ENCODE measurements around the gene TMEM139. TPM values are rescaled to one million over a fixed set of nuclear protein-coding genes. Genes with fewer than 3 reads are reported as not detected.

TMEM139 gene
- total RNA-seq, 2 donors from 2014 or later, result 1.6 to 2.3 TPM

DNA sequence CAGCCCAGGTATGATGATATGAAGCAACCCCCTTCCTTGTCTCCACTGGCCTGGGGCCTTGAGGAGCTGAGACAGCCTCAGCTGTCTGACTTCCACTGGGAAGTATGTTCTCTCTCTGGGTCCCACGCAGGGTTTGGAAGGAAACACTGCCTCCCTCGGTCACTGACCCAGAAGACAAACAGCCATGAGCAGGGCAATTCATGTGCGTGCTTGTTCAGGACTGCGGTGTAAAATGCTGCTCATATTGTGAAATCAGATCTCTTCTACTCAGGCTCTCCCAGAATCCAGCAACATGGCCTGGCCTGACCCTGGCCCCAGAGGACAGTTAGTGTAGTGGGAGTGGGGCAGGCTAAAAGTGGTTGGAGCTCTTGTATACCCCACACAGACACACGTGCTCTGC, 33.9 kb downstream of the TMEM139 start:
- H3K9me3 Mint-ChIP-seq, result no peaks in the 10 kb centered on the region
- Histone ChIP-seq H3K9ac (ENCODE audit: extremely low read depth, low read length, poor library complexity, severe bottlenecking) (no peak overlapping the region), H3K4me1 (ENCODE audit: control insufficient read depth, insufficient read depth, low read length) (no peaks in the 10 kb centered on the region), H3K36me3 (ENCODE audit: control insufficient read depth, insufficient read depth, low read length) (no peaks in the 10 kb centered on the region), H3K27ac (ENCODE audit: low read depth, low read length) (no peak overlapping the region), H3K9me3 (ENCODE audit: control insufficient read depth, low read length) (no peaks in the 10 kb centered on the region), H3K27me3 (ENCODE audit: control insufficient read depth, insufficient read depth, low read length, poor library complexity, severe bottlenecking) (no peaks in the 10 kb centered on the region), H3K4me3 (ENCODE audit: low read length) (no peak overlapping the region)
- H3K4me3 Mint-ChIP-seq, result no peak overlapping the region
- no peaks in the 10 kb centered on the region for H3K4me1 Mint-ChIP-seq
- TF ChIP-seq, protein P1, sequence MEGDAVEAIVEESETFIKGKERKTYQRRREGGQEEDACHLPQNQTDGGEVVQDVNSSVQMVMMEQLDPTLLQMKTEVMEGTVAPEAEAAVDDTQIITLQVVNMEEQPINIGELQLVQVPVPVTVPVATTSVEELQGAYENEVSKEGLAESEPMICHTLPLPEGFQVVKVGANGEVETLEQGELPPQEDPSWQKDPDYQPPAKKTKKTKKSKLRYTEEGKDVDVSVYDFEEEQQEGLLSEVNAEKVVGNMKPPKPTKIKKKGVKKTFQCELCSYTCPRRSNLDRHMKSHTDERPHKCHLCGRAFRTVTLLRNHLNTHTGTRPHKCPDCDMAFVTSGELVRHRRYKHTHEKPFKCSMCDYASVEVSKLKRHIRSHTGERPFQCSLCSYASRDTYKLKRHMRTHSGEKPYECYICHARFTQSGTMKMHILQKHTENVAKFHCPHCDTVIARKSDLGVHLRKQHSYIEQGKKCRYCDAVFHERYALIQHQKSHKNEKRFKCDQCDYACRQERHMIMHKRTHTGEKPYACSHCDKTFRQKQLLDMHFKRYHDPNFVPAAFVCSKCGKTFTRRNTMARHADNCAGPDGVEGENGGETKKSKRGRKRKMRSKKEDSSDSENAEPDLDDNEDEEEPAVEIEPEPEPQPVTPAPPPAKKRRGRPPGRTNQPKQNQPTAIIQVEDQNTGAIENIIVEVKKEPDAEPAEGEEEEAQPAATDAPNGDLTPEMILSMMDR (conservative IDR thresholded peaks at IDR 0.05), result no peak
- DNase-seq, result no peak
- peaks cover 9% of the 10 kb centered on the region for H3K27me3 Mint-ChIP-seq (ENCODE audit: insufficient read depth)
- H3K36me3 Mint-ChIP-seq (ENCODE audit: low read depth), result no peaks in the 10 kb centered on the region
- no peak overlapping the region for H3K27ac Mint-ChIP-seq
- WGBS, 2 experiments (ENCODE audit: insufficient coverage in 1 of 2, insufficient read length in 1 of 2), result 61 to 93% methylated on average over 2 to 5 of the region's 5 CpGs

DNA sequence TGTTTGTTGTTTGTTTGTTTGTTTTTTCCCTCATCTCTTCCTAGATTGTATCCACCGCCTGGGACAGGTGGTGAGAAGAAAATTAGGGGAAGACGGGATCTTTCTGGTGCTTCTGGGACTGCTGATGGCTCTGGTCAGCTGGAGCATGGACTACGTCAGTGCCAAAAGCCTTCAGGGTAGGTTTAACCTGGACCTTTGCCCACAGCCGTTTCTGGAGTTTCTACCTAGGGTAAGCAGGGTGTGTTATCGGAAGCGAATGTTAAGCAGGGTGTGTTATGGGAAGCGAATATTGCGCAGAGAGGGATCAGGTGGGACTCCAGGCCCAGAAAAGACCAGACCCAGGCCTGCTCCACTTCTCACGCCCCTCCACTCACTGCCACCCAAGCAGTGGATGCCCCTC, 35.9 kb downstream of the TMEM139 start:
- H3K27me3 ChIP-seq (ENCODE audit: control insufficient read depth, insufficient read depth, low read length, poor library complexity, severe bottlenecking), result no peaks in the 10 kb centered on the region
- no peak overlapping the region for H3K9ac ChIP-seq (ENCODE audit: extremely low read depth, low read length, poor library complexity, severe bottlenecking)
- 84 to 95% methylated on average over 4 to 9 of the region's 9 CpGs for WGBS, 2 experiments (ENCODE audit: insufficient coverage in 1 of 2, insufficient read length in 1 of 2)
- H3K9me3 Mint-ChIP-seq, result no peaks in the 10 kb centered on the region
- H3K27ac ChIP-seq (ENCODE audit: low read depth, low read length), result no peak overlapping the region
- peaks cover 10% of the 10 kb centered on the region for H3K4me1 Mint-ChIP-seq
- no peak overlapping the region for H3K4me3 Mint-ChIP-seq
- H3K27ac Mint-ChIP-seq, result no peak overlapping the region
- H3K4me1 ChIP-seq (ENCODE audit: control insufficient read depth, insufficient read depth, low read length), result no peaks in the 10 kb centered on the region
- peaks cover 10% of the 10 kb centered on the region for H3K27me3 Mint-ChIP-seq (ENCODE audit: insufficient read depth)
- H3K36me3 ChIP-seq (ENCODE audit: control insufficient read depth, insufficient read depth, low read length), result no peaks in the 10 kb centered on the region
- H3K36me3 Mint-ChIP-seq (ENCODE audit: low read depth), result no peaks in the 10 kb centered on the region
- H3K9me3 ChIP-seq (ENCODE audit: control insufficient read depth, low read length), result no peaks in the 10 kb centered on the region
- no peak for DNase-seq
- TF ChIP-seq, protein P1 (conservative IDR thresholded peaks at IDR 0.05), result no peak
- H3K4me3 ChIP-seq (ENCODE audit: low read length), result no peak overlapping the region

DNA sequence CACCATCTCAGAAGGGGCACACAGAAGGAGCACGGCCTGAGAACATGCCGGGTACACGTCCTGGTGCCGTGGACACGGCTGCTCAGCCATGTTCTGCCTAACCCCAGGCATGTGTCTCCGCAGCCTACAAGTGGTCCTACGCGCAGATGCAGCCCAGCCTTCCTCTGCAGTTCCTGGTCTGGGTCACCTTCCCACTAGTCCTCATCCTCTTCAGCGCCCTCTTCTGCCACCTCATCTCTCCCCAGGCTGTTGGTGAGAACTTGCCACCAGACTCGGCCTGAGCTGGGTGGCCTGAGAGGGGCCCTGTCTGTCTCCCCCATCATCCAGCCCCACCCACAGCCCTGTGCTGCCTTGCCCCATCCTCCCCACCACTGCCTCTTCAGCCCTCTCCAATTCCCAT, 36.5 kb downstream of the TMEM139 start:
- H3K4me1 Mint-ChIP-seq, result peaks cover 12% of the 10 kb centered on the region
- 90 to 99% methylated on average over 10 of the region's 10 CpGs for WGBS, 2 experiments (ENCODE audit: insufficient coverage in 1 of 2, insufficient read length in 1 of 2)
- peaks cover 10% of the 10 kb centered on the region for H3K27me3 Mint-ChIP-seq (ENCODE audit: insufficient read depth)
- Histone ChIP-seq H3K4me3 (ENCODE audit: low read length) (no peak overlapping the region), H3K9ac (ENCODE audit: extremely low read depth, low read length, poor library complexity, severe bottlenecking) (no peak overlapping the region), H3K9me3 (ENCODE audit: control insufficient read depth, low read length) (no peaks in the 10 kb centered on the region), H3K27ac (ENCODE audit: low read depth, low read length) (no peak overlapping the region), H3K4me1 (ENCODE audit: control insufficient read depth, insufficient read depth, low read length) (no peaks in the 10 kb centered on the region), H3K36me3 (ENCODE audit: control insufficient read depth, insufficient read depth, low read length) (no peaks in the 10 kb centered on the region), H3K27me3 (ENCODE audit: control insufficient read depth, insufficient read depth, low read length, poor library complexity, severe bottlenecking) (no peaks in the 10 kb centered on the region)
- H3K9me3 Mint-ChIP-seq, result no peaks in the 10 kb centered on the region
- TF ChIP-seq, protein P1 (conservative IDR thresholded peaks at IDR 0.05), result no peak
- H3K4me3 Mint-ChIP-seq, result no peak overlapping the region
- no peaks in the 10 kb centered on the region for H3K36me3 Mint-ChIP-seq (ENCODE audit: low read depth)
- H3K27ac Mint-ChIP-seq, result no peak overlapping the region
- no peak for DNase-seq

Measured in endodermal cell (in vitro differentiated cells).